MM.1S (cell line): ENCODE measurements around the gene ADTRP.

ENCODE experiments used
- EZH2 ChIP-seq: fragments of 300-600 bp; sonication (generic); optimal IDR thresholded peaks from 2 replicates; pipeline ENCODE3; 2017; ENCODE audit warnings: low read depth, mild to moderate bottlenecking, antibody characterized with exemption, low read length, mixed read lengths
- TF ChIP-seq, protein P1 (sequence below): fragments of 300-600 bp; sonication (generic); IDR thresholded peaks from 2 replicates; pipeline ENCODE4 v1.5.1; 2016; ENCODE audit warnings: antibody characterized with exemption, low read length, mixed read lengths

DNA sequence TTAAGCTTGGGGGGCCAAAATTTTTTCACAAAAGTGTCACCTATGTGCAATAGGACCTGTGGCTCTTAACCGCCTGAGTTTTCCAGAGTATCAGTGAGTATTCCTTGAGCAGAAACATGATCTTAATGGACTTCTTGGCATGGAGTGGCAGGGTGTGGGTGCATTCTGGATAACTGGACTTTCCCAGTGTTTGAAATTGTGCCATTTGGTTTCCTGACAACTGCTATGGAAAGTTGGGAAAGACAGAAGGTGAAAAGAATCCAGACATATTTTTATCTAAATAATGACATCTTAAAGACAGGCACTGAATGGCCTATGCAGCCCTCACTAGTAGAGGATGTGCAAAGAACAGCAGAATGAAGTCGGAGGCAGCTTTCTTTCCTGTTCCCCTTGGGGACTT is 34.3 kb upstream of the ADTRP start:
- no peak for TF ChIP-seq EZH2
- TF ChIP-seq, protein P1, sequence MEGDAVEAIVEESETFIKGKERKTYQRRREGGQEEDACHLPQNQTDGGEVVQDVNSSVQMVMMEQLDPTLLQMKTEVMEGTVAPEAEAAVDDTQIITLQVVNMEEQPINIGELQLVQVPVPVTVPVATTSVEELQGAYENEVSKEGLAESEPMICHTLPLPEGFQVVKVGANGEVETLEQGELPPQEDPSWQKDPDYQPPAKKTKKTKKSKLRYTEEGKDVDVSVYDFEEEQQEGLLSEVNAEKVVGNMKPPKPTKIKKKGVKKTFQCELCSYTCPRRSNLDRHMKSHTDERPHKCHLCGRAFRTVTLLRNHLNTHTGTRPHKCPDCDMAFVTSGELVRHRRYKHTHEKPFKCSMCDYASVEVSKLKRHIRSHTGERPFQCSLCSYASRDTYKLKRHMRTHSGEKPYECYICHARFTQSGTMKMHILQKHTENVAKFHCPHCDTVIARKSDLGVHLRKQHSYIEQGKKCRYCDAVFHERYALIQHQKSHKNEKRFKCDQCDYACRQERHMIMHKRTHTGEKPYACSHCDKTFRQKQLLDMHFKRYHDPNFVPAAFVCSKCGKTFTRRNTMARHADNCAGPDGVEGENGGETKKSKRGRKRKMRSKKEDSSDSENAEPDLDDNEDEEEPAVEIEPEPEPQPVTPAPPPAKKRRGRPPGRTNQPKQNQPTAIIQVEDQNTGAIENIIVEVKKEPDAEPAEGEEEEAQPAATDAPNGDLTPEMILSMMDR: no peak
